Smooth muscle cell (in vitro differentiated cells): Measurements from ENCODE around the gene RARG. TPM values are rescaled to one million over a fixed set of nuclear protein-coding genes. Genes with fewer than 3 reads are reported as not detected.

Experiments used
- DNase-seq: peaks from one replicate; lab custom pipeline; 2025; ENCODE audit not compliant: unreplicated experiment; lab: John Stamatoyannopoulos, UW
- H2AFZ ChIP-seq: fragments of 200-600 bp; sonication (generic); 2 replicates; pipeline ENCODE4 v1.6.0; 2016; ENCODE audit warnings: antibody characterized with exemption, low read depth, mild to moderate bottlenecking
- H3F3A ChIP-seq: fragments of 200-600 bp; sonication (generic); 2 replicates; pipeline ENCODE4 v1.6.0; 2017; ENCODE audit warnings: antibody characterized with exemption, low read depth
- H3K27ac ChIP-seq: fragments of 200-600 bp; sonication (generic); 2 replicates; pipeline ENCODE4 v1.5.1; 2016; ENCODE audit warnings: low read depth, mild to moderate bottlenecking
- H3K27me3 ChIP-seq: fragments of 200-600 bp; sonication (generic); 2 replicates; pipeline ENCODE4 v1.6.1; 2016; ENCODE audit warnings: low read depth, mild to moderate bottlenecking
- H3K36me3 ChIP-seq: fragments of 200-600 bp; sonication (generic); 2 replicates; pipeline ENCODE4 v1.5.1; 2016; ENCODE audit warnings: low read depth
- H3K4me1 ChIP-seq: fragments of 200-600 bp; sonication (generic); 2 replicates; pipeline ENCODE4 v1.5.1; 2016; ENCODE audit warnings: low read depth
- H3K4me2 ChIP-seq: fragments of 200-600 bp; sonication (generic); 2 replicates; pipeline ENCODE4 v1.6.0; 2016; ENCODE audit warnings: mild to moderate bottlenecking
- H3K4me3 ChIP-seq: fragments of 200-600 bp; sonication (generic); 2 replicates; pipeline ENCODE4 v1.5.1; 2016; ENCODE audit warnings: mild to moderate bottlenecking
- H3K79me2 ChIP-seq: fragments of 200-600 bp; sonication (generic); 2 replicates; pipeline ENCODE4 v1.6.0; 2016; ENCODE audit warnings: low read depth, mild to moderate bottlenecking
- H3K9ac ChIP-seq: fragments of 200-600 bp; sonication (generic); 2 replicates; pipeline ENCODE4 v1.6.0; 2016; ENCODE audit warnings: low read depth
- H3K9me3 ChIP-seq: fragments of 200-600 bp; sonication (generic); replicated peaks from 2 replicates; pipeline ENCODE4 v1.5.1; 2016; ENCODE audit warnings: low read depth
- H4K20me1 ChIP-seq: fragments of 200-600 bp; sonication (generic); 2 replicates; pipeline ENCODE4 v1.6.0; 2016; ENCODE audit warnings: low read depth
- WGBS: methylation state at CpG from one replicate; pipeline ENCODE4 v1.1.7; 2016; ENCODE audit warnings: low lambda C conversion rate; 5-methylcytosine and 5-hydroxymethylcytosine counted together
- polyA plus RNA-seq: library from polyadenylated mRNA; unstranded; fragments of >200 nt; fragmentation: Nextera tagmentation; extraction: Ambion mirVana; gene quantifications from 2 replicates; pipeline ENCODE4 v1.2.1, GENCODE V29; 2016
- total RNA-seq: library from RNA; depleted of rRNA; stranded (reverse); fragments of >200 nt; gene quantifications from 2 replicates; pipeline ENCODE4 v1.2.3, GENCODE V29; 2014
- TF ChIP-seq, protein P1 (sequence below): fragments of 200-600 bp; sonication (generic); IDR thresholded peaks from 2 replicates; pipeline ENCODE4 v1.5.1; 2017; ENCODE audit warnings: borderline replicate concordance, mild to moderate bottlenecking, antibody characterized with exemption; ENCODE audit not compliant: insufficient read depth, poor library complexity, severe bottlenecking

RARG gene
- total and polyA plus RNA-seq, 2 experiments from 2014 or later, result 21.8 to 32.9 TPM

DNA sequence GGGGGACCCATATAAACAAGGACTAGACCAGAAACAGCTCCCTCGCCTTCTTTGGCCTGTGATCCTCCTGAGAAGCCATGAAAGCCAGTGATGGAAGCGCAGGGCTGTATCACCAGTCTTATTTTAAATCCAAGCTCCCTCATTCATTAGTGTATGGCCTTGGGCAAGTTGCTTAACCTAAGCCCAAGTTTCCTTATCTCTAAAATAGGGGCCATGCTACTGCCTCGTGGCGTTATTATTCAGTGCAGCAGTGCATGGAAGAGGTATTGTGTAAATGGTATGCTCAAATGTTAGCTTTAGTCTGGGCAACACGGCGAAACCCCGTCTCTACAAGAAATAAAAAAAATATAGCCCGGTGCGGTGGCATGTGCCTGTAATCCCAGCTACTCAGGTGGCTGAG lies 46.0 kb upstream of the RARG start:
- H2AFZ ChIP-seq, result no peak overlapping the region
- H3K4me2 ChIP-seq, result no peak overlapping the region
- H3F3A ChIP-seq, result no peaks in the 10 kb centered on the region
- H3K4me3 ChIP-seq, result no peak overlapping the region
- no peaks in the 10 kb centered on the region for H3K36me3 ChIP-seq
- TF ChIP-seq, protein P1, sequence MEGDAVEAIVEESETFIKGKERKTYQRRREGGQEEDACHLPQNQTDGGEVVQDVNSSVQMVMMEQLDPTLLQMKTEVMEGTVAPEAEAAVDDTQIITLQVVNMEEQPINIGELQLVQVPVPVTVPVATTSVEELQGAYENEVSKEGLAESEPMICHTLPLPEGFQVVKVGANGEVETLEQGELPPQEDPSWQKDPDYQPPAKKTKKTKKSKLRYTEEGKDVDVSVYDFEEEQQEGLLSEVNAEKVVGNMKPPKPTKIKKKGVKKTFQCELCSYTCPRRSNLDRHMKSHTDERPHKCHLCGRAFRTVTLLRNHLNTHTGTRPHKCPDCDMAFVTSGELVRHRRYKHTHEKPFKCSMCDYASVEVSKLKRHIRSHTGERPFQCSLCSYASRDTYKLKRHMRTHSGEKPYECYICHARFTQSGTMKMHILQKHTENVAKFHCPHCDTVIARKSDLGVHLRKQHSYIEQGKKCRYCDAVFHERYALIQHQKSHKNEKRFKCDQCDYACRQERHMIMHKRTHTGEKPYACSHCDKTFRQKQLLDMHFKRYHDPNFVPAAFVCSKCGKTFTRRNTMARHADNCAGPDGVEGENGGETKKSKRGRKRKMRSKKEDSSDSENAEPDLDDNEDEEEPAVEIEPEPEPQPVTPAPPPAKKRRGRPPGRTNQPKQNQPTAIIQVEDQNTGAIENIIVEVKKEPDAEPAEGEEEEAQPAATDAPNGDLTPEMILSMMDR, result no peak
- no peak for DNase-seq
- no peaks in the 10 kb centered on the region for H3K4me1 ChIP-seq
- WGBS, result 91% methylated on average over 9 of the region's 9 CpGs
- no peak overlapping the region for H3K27ac ChIP-seq
- no peaks in the 10 kb centered on the region for H3K27me3 ChIP-seq
- no peak overlapping the region for H3K9ac ChIP-seq
- H3K79me2 ChIP-seq, result no peaks in the 10 kb centered on the region
- H4K20me1 ChIP-seq, result no peaks in the 10 kb centered on the region
- no peaks in the 10 kb centered on the region for H3K9me3 ChIP-seq

DNA sequence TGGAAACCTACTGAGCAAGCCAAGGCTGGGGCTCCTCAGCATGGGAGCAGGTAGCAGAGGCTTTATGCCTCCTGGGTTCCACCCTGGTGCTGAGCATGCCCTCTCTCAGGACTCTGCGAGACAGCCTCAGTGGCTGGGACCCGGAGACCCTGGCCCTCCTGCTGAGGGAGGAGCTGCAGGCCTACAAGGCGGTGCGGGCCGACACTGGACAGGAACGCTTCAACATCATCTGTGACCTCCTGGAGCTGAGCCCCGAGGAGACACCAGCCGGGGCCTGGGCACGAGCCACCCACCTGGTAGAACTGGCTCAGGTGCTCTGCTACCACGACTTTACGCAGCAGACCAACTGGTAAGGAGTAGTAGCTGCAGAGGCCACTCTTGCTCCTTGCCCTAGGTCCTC lies 44.5 kb upstream of the RARG start:
- H3K9me3 ChIP-seq, result no peaks in the 10 kb centered on the region
- no peaks in the 10 kb centered on the region for H3F3A ChIP-seq
- no peak for DNase-seq
- H3K4me3 ChIP-seq, result no peak overlapping the region
- H2AFZ ChIP-seq, result no peak overlapping the region
- H3K36me3 ChIP-seq, result no peaks in the 10 kb centered on the region
- H3K27me3 ChIP-seq, result no peaks in the 10 kb centered on the region
- H3K4me2 ChIP-seq, result no peak overlapping the region
- no peak overlapping the region for H3K9ac ChIP-seq
- no peaks in the 10 kb centered on the region for H3K4me1 ChIP-seq
- no peak overlapping the region for H3K27ac ChIP-seq
- TF ChIP-seq, protein P1, result no peak
- no peaks in the 10 kb centered on the region for H4K20me1 ChIP-seq
- H3K79me2 ChIP-seq, result no peaks in the 10 kb centered on the region
- over 99% methylated on average over 11 of the region's 11 CpGs for WGBS

DNA sequence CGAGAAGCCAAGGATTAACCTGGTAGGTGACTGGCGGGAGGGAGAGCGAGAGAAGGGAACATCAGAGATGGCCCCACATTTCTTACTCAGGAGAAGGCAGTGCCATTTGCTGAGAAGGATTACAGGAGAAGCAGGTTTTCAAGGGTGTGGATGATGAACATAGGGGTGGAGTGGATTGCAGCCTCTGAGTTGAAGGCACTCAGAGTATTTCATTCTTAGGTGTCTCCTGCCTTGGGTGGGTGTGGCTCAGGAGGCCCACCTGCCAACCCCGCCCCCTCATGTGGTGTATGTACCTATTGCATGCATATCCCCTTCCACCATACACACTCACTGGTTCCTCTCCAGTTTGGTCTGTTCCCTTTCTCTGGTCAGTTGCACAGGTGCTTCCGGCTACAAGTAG lies 42.4 kb upstream of the RARG start:
- H3K27ac ChIP-seq, result no peak overlapping the region
- no peak for DNase-seq
- no peak overlapping the region for H2AFZ ChIP-seq
- 77% methylated on average over 5 of the region's 5 CpGs for WGBS
- TF ChIP-seq, protein P1, result no peak
- no peaks in the 10 kb centered on the region for H3K9me3 ChIP-seq
- H3K4me1 ChIP-seq, result peaks cover 7% of the 10 kb centered on the region
- H3K36me3 ChIP-seq, result no peaks in the 10 kb centered on the region
- H3K4me2 ChIP-seq, result no peak overlapping the region
- H4K20me1 ChIP-seq, result no peaks in the 10 kb centered on the region
- H3K4me3 ChIP-seq, result no peak overlapping the region
- no peak overlapping the region for H3K9ac ChIP-seq
- H3K79me2 ChIP-seq, result peaks cover 5% of the 10 kb centered on the region
- H3F3A ChIP-seq, result no peaks in the 10 kb centered on the region
- no peaks in the 10 kb centered on the region for H3K27me3 ChIP-seq
